ENCODE data around the gene AGPAT2.

The AGPAT2 gene

DNA sequence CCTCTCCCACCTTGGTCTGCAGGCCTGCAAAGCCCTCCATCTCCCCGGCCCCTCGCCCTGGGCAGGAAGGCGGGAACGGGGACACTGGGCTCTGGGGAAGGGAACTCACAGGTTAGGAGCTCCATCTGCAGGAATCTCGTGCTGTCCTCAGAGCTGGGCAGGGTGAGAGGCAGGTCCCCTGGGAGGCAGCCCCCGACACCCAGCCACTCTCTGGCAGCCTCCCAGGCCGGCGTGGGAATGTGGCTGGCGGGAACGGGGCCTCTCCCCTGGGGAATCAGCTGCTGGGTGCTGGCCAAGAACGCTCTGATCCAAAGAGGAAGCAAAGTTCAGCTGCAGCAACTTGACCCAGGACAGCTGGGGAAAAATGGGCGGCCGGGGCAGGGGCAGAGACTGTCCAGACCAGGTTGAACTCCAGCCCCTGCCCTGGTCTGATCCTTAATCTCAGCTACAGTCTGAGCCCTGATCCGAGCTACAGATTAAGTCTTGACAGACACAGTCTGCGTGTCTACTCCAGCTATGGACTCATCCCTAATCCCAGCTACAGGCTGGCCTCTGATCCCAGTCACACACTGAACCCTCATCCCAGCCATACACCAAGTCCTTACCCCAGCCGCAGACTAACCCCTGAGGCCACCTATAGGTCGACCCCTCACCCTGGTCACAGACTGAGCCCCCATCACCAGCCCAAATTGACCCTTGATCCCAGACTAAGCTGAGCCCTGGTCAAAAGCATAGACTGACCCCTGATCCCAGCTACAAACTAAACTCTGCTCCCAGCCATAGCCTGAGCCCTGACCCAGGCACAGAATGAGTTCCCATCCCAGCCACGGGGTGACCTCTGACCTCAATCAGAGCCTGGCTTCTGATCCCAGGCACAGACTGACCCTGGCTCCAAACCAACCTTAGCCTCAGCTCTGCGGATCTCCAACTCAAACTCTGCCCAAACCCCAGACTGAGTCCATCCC, 61.9 kb downstream of the AGPAT2 start:
- DNase-seq (ENCODE audit: low spot score) = peak; percentile 77

DNA sequence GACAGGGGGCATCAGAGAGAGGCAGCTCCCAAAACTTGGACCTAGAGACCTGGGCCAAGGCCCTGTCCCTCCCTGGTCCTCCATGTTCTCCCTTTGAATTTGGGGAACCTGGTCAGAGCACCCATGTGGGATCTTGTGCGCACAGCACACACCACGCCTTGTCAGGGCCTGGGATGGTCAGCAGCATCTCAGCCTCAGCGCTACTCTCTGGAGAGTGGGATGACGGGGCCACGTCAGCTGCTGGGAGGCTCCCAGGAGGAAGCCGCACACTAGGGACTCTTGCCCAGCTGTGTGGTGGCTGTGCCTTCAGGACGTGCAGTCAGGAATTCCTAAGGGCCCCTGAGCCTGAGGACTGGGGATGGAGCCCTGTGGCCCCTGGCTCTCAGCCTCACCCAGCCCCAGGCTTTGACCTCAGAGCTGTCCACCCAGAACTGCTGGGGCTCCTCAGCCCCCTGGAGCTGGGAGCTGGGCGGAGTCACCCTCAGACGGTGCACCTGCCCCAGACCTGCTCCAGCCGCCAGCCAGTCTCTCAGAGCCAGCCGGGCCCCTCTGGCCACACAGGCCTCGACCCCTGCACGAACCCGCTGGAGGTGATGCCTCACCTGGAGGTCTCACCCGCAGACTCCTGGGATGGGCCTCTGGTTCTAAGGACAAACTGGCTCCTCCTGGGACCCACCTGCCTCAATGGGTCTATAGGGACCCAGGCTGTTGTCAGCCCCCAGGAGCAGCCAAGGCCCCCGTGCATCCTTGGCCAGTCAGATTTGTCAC, 62.9 kb downstream of the AGPAT2 start:
- DNase-seq (ENCODE audit: low spot score) = no peak

DNA sequence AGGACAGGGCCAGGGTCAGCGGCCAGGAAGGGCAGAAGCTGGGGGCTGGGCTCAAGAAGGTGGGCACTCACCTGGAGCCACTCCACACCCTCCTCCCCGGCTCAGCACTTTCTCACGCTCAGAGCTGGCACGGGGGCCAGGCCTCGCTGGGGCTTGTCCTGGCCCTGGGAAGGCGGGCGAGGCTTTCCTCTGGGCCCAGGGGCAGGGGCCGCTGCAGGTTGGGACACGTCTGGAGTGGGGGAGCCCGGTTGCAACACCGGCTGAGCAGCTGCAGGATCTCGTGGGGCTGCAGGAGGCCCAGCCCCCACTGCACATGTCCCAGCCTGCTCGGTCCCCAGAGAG, 63.4 kb downstream of the AGPAT2 start:
- DNase-seq (ENCODE audit: low spot score) = no peak
